Stimulated activated effector memory CD8-positive, alpha-beta T cell treated with anti-CD3 and anti-CD28 coated beads, Interleukin-12 subunit alpha, Interleukin-12 subunit beta, amount 100 ng/mL, for 72 hours (primary cell): ENCODE results near the gene ALG9.
"Not testable (repeated sequence)": the region's sequence is repeated elsewhere in the genome, so short reads cannot be mapped to it uniquely, and the experiment has no call there.

Experiments used
- ATAC-seq: fragments of 150-1000 bp; cut with Tn5 transposase; 2 replicates; pipeline ENCODE4 v1.10.0; 2021
- DNase-seq, 2 donors: peaks; one replicate each; pipeline ENCODE4 v3.0.0; 2021 to 2022; ENCODE audit warnings: low spot score in 2 of 2
- H3K27ac Mint-ChIP-seq: one replicate; pipeline ENCODE4 v1.8.0; 2022; ENCODE audit warnings: mild to moderate bottlenecking, mixed read lengths
- H3K36me3 Mint-ChIP-seq: one replicate; pipeline ENCODE4 v1.8.0; 2022; ENCODE audit warnings: mild to moderate bottlenecking, mixed read lengths
- H3K4me1 Mint-ChIP-seq: one replicate; pipeline ENCODE4 v1.8.0; 2022; ENCODE audit warnings: mixed read lengths
- H3K4me3 Mint-ChIP-seq: one replicate; pipeline ENCODE4 v1.8.0; 2022; ENCODE audit warnings: mild to moderate bottlenecking, mixed read lengths
- H3K9me3 Mint-ChIP-seq: one replicate; pipeline ENCODE4 v1.8.0; 2022; ENCODE audit warnings: mixed read lengths

ALG9 gene

DNA sequence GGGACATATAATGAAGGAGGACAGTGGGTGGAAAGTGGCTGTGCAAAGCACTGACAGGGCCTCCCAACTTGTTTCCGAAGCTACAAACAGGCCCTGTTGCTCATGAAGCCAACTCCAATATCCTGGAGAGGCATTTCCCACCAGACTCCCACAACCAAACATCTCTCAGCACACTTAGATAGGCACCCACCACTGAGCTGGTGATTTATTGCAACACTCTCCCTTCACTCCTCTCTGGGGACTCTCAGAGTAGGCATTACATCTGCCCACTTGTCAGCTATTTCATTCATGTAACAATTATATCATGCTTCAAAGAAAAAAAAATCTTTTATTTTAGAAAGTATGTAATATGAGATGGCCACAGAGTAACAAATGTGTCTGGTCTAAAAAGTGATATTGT is 73.1 kb downstream of the ALG9 start:
- no peak for ATAC-seq
- no peak for DNase-seq
- Mint-ChIP-seq H3K4me3 (no peak overlapping the region), H3K9me3 (no peaks in the 10 kb centered on the region), H3K27ac (no peak overlapping the region), H3K36me3 (peaks cover 31% of the 10 kb centered on the region), H3K4me1 (peaks cover 4% of the 10 kb centered on the region)

- Mint-ChIP-seq H3K4me1 (peaks cover 4% of the 10 kb centered on the region), H3K36me3 (peaks cover 25% of the 10 kb centered on the region)
- no peak for DNase-seq
Measured at GRCh38 chr11:111797145-111797581, 74.2 kb downstream of the ALG9 start.

DNA sequence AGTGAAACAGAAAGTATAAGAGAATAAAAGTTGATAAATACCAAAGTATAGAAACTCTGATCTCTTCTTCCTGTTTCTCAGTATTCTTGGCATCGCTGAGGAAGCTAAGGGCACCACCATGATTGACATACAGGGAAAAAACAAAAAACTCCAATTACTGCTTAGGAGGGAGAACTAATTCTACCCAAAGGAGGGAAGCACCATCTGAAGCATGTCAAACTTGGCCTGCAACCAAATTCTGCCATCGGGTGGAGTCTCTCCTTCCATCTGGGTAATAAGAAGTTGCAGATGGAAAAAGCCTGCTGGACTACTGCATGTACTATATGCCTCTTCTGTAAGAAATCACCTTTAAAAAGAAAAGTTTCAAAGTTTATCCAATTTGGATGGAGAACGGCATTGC is 74.7 kb downstream of the ALG9 start:
- H3K27ac Mint-ChIP-seq = no peak overlapping the region
- ATAC-seq = no peak
- H3K36me3 Mint-ChIP-seq = peaks cover 20% of the 10 kb centered on the region

More at GRCh38 chr11:111797145-111797581, 74.2 kb downstream of the ALG9 start:
- H3K27ac Mint-ChIP-seq = no peak overlapping the region
- no peak overlapping the region for H3K4me3 Mint-ChIP-seq
- no peaks in the 10 kb centered on the region for H3K9me3 Mint-ChIP-seq
- no peak for ATAC-seq

DNA sequence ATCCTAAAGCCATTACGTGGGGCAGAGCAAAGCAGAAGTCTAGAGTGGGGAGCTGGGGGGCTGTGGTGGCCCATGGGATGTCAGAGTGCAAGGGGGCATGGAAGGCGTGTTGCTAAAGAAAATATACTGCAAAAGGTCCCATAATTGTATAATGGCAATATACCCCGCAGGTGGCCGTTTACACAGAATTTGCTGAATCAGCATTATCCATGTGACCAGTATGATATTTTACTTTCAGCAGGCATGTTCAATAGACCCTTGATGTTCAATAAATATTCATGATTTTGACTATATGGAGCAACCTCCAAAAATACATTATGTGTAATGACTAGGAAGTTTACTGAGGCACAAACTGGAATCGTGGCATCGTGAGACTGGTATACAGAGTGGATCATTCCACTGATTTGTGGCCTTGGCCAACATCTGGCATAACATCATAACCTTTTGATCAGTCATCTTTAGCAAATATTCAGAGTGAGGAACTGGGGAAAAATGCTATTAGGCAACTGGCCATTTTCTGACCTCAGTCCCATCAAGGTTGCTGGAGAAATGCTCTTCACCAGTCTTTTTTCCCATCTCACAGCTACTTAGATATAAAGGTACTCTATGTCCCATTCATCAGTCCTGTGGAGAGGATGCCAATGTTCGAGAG is 75.9 kb downstream of the ALG9 start:
- H3K4me1 Mint-ChIP-seq = peaks cover 4% of the 10 kb centered on the region
- ATAC-seq (no peak), DNase-seq (no peak)
- H3K27ac Mint-ChIP-seq = no peak overlapping the region
- H3K4me3 Mint-ChIP-seq = no peak overlapping the region
- no peaks in the 10 kb centered on the region for H3K9me3 Mint-ChIP-seq
- H3K36me3 Mint-ChIP-seq = peaks cover 19% of the 10 kb centered on the region

More for the DNA sequence above, 74.7 kb downstream of the ALG9 start:
- DNase-seq = no peak
- Mint-ChIP-seq H3K4me3 (no peak overlapping the region), H3K9me3 (no peaks in the 10 kb centered on the region), H3K4me1 (peaks cover 4% of the 10 kb centered on the region)

- no peak for DNase-seq
- Mint-ChIP-seq H3K4me1 (peaks cover 4% of the 10 kb centered on the region), H3K9me3 (no peaks in the 10 kb centered on the region), H3K36me3 (peaks cover 22% of the 10 kb centered on the region), H3K4me3 (no peak overlapping the region), H3K27ac (no peak overlapping the region)
- ATAC-seq = no peak
Measured at GRCh38 chr11:111793863-111794262, 77.5 kb downstream of the ALG9 start.

DNA sequence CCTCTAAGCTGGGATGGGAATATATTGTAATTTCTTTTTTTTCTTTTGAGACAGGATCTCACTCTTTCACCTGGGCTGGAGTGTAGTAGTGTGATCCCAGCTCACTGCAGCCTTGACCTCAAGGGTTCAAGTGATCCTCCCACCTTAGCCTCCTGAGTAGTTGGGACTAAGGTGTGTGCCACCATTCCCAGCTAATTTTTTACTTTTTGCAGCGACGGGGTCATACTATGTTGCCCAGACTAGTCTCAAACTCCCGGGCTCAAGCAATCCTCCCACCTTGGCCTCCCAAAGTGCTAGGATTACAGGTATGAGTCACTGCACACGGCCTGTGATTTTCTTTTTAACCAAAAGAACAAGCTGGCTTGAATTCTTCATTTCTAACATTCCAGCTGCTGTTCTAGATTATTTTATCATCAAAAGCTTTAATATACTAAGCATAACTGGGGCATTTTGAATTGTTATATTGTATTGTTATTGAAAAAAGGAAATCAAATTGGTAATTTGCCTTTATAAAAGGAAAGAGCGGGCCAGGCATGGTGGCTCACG is 78.4 kb downstream of the ALG9 start:
- H3K9me3 Mint-ChIP-seq = no peaks in the 10 kb centered on the region
- no peak overlapping the region for H3K27ac Mint-ChIP-seq
- DNase-seq (no peak), ATAC-seq (no peak)
- H3K4me3 Mint-ChIP-seq = no peak overlapping the region
- peaks cover 21% of the 10 kb centered on the region for H3K36me3 Mint-ChIP-seq
- H3K4me1 Mint-ChIP-seq = peaks cover 4% of the 10 kb centered on the region

GRCh38 chr11:111792314-111792713 is 79.1 kb downstream of the ALG9 start:
- peaks cover 18% of the 10 kb centered on the region for H3K36me3 Mint-ChIP-seq
- no peaks in the 10 kb centered on the region for H3K9me3 Mint-ChIP-seq
- ATAC-seq (no peak), DNase-seq (no peak)
- H3K4me1 Mint-ChIP-seq = peaks cover 4% of the 10 kb centered on the region
- H3K27ac Mint-ChIP-seq = no peak overlapping the region
- no peak overlapping the region for H3K4me3 Mint-ChIP-seq

DNA sequence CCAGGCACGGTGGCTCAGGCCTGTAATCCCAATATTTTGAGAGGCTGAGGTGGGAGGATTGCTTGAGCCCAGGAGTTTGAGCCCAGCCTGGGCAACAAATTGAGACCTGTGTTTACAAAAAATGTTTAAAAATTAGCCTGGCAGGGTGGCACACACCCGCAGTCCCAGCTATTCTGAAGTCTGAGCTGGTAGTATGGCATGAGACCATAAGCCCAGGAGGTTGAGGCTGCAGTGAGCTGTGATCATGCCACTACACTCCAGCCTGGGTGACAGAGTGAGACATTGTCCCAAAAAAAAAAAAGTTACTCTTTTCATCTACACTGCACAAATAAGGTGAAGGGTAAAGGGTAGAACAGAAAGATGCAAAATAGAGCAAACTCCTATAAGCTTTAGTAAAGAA is 82.9 kb downstream of the ALG9 start:
- DNase-seq (no peak), ATAC-seq (no peak)
- Mint-ChIP-seq H3K9me3 (no peaks in the 10 kb centered on the region), H3K36me3 (peaks cover 51% of the 10 kb centered on the region), H3K4me3 (no peak overlapping the region), H3K4me1 (no peaks in the 10 kb centered on the region), H3K27ac (no peak overlapping the region)

GRCh38 chr11:111788051-111788450 is 83.3 kb downstream of the ALG9 start:
- no peaks in the 10 kb centered on the region for H3K9me3 Mint-ChIP-seq
- H3K36me3 Mint-ChIP-seq = peaks cover 48% of the 10 kb centered on the region
- DNase-seq (no peak), ATAC-seq (no peak)
- no peaks in the 10 kb centered on the region for H3K4me1 Mint-ChIP-seq
- no peak overlapping the region for H3K27ac Mint-ChIP-seq
- H3K4me3 Mint-ChIP-seq = no peak overlapping the region

GRCh38 chr11:111785886-111786412 is 85.4 kb downstream of the ALG9 start:
- Mint-ChIP-seq H3K27ac (peak overlapping the region; percentile 43), H3K4me1 (no peaks in the 10 kb centered on the region), H3K9me3 (no peaks in the 10 kb centered on the region), H3K36me3 (peaks cover 48% of the 10 kb centered on the region), H3K4me3 (no peak overlapping the region)
- no peak for DNase-seq
- no peak for ATAC-seq

GRCh38 chr11:111785076-111785475 is 86.3 kb downstream of the ALG9 start:
- H3K36me3 Mint-ChIP-seq = peaks cover 45% of the 10 kb centered on the region
- H3K9me3 Mint-ChIP-seq = no peaks in the 10 kb centered on the region
- no peaks in the 10 kb centered on the region for H3K4me1 Mint-ChIP-seq
- no peak for ATAC-seq
- H3K4me3 Mint-ChIP-seq = no peak overlapping the region
- DNase-seq = no peak
- peak overlapping the region; percentile 43 for H3K27ac Mint-ChIP-seq

- H3K4me3 Mint-ChIP-seq, DNase-seq, H3K4me1 Mint-ChIP-seq, ATAC-seq, H3K9me3 Mint-ChIP-seq, H3K27ac Mint-ChIP-seq: not testable (repeated sequence)
- peaks cover 37% of the 10 kb centered on the region for H3K36me3 Mint-ChIP-seq
Measured at GRCh38 chr11:111784311-111784710, 87.1 kb downstream of the ALG9 start.

DNA sequence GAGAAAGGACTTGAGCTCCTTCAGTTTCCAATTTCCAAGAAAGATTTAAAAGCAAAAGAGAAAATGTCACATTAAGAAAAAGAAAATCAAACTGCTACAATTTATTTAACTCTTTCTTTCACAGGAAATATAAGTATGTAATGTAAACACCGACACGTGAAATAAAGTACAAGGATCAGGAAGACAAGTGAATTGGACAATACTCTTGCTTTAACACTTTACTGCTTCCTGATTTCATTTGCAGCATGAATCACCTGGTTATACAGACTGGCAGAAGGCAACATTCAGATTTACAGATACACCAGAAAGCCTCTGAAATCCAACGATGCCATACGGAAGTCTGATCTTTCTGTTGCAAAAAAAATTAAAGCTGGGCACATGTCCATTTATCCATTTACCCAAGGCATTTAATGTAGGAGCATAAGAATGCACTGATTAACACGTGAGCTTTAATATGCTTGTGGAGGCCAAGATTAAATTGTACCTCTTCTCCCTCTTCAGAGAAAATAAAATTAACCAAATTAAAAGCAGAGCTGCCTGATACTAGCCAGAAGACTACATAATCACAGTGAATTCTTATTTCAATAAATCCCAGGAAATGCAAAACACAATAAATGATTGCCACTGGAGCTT is 89.2 kb downstream of the ALG9 start:
- Mint-ChIP-seq H3K4me1 (no peaks in the 10 kb centered on the region), H3K4me3 (no peak overlapping the region), H3K9me3 (no peaks in the 10 kb centered on the region), H3K27ac (no peak overlapping the region), H3K36me3 (peaks cover 34% of the 10 kb centered on the region)
- DNase-seq (no peak), ATAC-seq (no peak)

DNA sequence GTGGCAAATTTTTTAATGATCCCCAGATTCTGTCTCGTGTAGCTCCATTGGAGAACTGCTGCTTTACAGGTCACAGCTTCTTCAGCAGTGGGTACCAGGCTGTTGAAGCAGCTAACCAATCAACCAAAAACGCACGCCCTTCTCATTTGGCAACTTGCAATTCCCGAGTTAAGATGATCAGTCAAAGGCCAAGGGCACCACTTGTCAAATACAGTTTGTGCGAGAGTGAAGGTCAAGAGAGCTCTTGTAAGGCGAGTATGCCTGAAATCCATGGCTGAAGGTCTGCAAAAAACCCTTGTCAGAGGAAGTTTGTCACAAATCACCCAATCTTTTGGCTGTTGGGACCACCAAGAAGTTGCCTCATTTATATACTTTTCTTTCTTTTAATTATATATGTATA is 92.3 kb downstream of the ALG9 start:
- no peak overlapping the region for H3K27ac Mint-ChIP-seq
- H3K4me1 Mint-ChIP-seq = no peaks in the 10 kb centered on the region
- H3K36me3 Mint-ChIP-seq = peaks cover 4% of the 10 kb centered on the region
- DNase-seq (no peak), ATAC-seq (no peak)
- H3K4me3 Mint-ChIP-seq = no peak overlapping the region
- H3K9me3 Mint-ChIP-seq = no peaks in the 10 kb centered on the region

DNA sequence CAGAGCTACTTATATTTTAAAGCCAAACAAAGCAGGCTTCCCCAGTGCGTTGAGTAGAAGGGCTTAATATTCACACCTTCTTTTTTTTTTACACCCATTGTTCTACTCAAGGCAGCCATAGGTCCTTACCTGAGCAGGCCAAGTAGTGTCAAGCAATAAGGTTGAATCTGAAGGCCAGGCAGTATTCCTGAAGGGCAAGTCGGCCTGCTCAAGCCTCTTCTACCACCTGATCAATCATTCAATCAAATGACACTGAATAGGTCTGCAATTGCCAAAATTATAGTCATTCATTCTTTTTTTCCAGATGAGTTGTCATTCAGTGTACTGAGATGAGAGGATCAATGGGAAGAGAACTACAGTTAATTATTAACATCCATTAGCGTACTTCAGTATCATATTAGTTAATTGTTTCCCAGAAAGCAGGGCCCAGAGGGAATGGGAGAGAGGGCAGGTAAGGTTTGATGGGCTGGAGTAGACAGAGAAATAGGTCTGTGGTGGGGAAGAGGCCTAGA is 93.3 kb downstream of the ALG9 start:
- DNase-seq (no peak), ATAC-seq (no peak)
- H3K9me3 Mint-ChIP-seq = no peaks in the 10 kb centered on the region
- H3K4me3 Mint-ChIP-seq = no peak overlapping the region
- H3K4me1 Mint-ChIP-seq = no peaks in the 10 kb centered on the region
- H3K36me3 Mint-ChIP-seq = no peaks in the 10 kb centered on the region
- H3K27ac Mint-ChIP-seq = no peak overlapping the region
